Lower leg skin (tissue), 4 donors: ENCODE results near the gene NME3. TPM values are rescaled to one million over a fixed set of nuclear protein-coding genes. Genes with fewer than 3 reads are reported as not detected.

Source experiments
- DNase-seq, 2 donors: peaks; one replicate each; pipeline ENCODE4 v3.0.0-alpha.2; 2019; ENCODE audit warnings: low spot score in 2 of 2
- H3K4me3 ChIP-seq: fragments of 200-600 bp; sonication (generic); 2 replicates; pipeline ENCODE4 v1.5.1; 2017; ENCODE audit warnings: mild to moderate bottlenecking, low read depth; ENCODE audit not compliant: poor library complexity, severe bottlenecking
- CTCF ChIP-seq, 3 donors: fragments of 450-650 bp; IDR thresholded peaks; one replicate each; pipeline ENCODE4 v1.5.1; 2016; ENCODE audit warnings: antibody characterized with exemption in 3 of 3, mild to moderate bottlenecking in 3 of 3, moderate library complexity in 2 of 3
- POLR2A ChIP-seq, 2 donors: fragments of 450-650 bp; IDR thresholded peaks; one replicate each; pipeline ENCODE4 v1.6.1; 2016 to 2017; ENCODE audit warnings: antibody characterized with exemption in 2 of 2, mild to moderate bottlenecking in 1 of 2, moderate library complexity in 1 of 2
- WGBS, 2 donors: methylation state at CpG; one replicate each; pipeline ENCODE4 v1.1.5; 2018; 5-methylcytosine and 5-hydroxymethylcytosine counted together
- intact Hi-C: fragments of 100-400 bp; cut with DNase I; formaldehyde crosslinking; loops from one replicate; pipeline ENCODE4 v1.15.0; 2023; ENCODE audit warnings: low total_unique reads
- total RNA-seq, 4 donors: library from RNA; depleted of rRNA; stranded (reverse); fragments of >200 nt; gene quantifications; one replicate each; pipeline ENCODE4 v1.1.0, GENCODE V29; 2016

NME3 gene
- total RNA-seq, 4 donors from 2014 or later, result 77.7 to 98.4 (median 85.8) TPM

GRCh38 chr16:1749152-1750117 is 21.9 kb downstream of the NME3 start:
- intact Hi-C loops, result loop anchor here (10.0 kb wide), 1 partner anchor 285 kb away; no protein-coding TSS in a partner anchor
- H3K4me3 ChIP-seq, result no peak overlapping the region
- 93 to 98% methylated on average over 26 to 28 of the region's 29 CpGs for WGBS, 2 donors
- DNase-seq, result no peak
- TF ChIP-seq POLR2A (IDR thresholded peaks at IDR 0.05), result no peak
- TF ChIP-seq CTCF (IDR thresholded peaks at IDR 0.05), result no peak

DNA sequence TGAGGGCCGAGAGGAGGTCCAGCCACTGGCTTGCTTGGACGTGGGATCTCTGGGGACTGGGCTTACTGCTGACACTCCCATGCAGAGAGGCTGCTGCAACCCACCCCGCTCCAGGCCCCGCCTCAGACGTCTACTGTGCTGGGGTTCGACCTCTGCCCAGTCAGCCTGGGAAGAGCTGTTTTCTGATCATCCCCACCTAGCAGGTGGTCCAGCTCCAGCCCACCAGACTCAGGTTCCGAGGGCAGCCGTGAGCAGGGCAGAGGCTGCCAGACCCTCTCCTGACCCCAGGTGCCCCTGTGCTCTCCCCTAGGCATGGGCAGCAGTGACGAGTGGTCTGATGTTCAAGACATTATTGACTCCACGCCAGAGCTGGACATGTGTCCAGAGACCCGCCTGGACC is 23.4 kb downstream of the NME3 start:
- 91 to 94% methylated on average over 10 to 11 of the region's 11 CpGs for WGBS, 2 donors
- TF ChIP-seq POLR2A (IDR thresholded peaks at IDR 0.05) (no peak), CTCF (IDR thresholded peaks at IDR 0.05) (no peak)
- no peak for DNase-seq
- intact Hi-C loops, result loop anchor here (10.0 kb wide), 1 partner anchor 283 kb away; no protein-coding TSS in a partner anchor
- H3K4me3 ChIP-seq, result no peak overlapping the region

DNA sequence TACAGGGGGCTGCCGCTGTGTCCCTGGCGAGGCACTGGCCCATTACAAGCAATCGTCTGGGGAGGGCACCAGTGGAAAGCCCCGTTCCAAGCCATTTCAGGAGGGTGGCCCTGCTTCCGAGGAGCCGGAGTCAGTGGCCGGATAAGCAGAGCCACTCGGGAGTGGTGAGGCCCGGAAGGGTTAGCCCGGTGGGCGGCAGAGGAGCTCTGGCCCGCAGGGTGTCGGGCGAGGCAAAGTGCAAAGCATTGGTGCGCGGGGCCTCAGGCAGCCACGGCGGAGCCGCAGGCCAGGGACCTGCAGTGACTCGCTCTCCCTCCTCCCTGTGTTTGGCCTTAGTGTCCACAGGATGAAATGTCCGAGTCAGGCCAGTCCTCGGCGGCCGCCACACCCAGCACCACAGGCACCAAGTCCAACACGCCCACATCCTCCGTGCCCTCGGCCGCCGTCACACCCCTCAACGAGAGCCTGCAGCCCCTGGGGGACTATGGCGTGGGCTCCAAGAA is 24.6 kb downstream of the NME3 start:
- DNase-seq, result no peak
- 87 to 89% methylated on average over 28 to 31 of the region's 31 CpGs for WGBS, 2 donors
- no peak for TF ChIP-seq POLR2A (IDR thresholded peaks at IDR 0.05)
- no peak for TF ChIP-seq CTCF (IDR thresholded peaks at IDR 0.05)
- no peak overlapping the region for H3K4me3 ChIP-seq
- intact Hi-C loops, result loop anchor here (10.0 kb wide), 1 partner anchor 282 kb away; no protein-coding TSS in a partner anchor

DNA sequence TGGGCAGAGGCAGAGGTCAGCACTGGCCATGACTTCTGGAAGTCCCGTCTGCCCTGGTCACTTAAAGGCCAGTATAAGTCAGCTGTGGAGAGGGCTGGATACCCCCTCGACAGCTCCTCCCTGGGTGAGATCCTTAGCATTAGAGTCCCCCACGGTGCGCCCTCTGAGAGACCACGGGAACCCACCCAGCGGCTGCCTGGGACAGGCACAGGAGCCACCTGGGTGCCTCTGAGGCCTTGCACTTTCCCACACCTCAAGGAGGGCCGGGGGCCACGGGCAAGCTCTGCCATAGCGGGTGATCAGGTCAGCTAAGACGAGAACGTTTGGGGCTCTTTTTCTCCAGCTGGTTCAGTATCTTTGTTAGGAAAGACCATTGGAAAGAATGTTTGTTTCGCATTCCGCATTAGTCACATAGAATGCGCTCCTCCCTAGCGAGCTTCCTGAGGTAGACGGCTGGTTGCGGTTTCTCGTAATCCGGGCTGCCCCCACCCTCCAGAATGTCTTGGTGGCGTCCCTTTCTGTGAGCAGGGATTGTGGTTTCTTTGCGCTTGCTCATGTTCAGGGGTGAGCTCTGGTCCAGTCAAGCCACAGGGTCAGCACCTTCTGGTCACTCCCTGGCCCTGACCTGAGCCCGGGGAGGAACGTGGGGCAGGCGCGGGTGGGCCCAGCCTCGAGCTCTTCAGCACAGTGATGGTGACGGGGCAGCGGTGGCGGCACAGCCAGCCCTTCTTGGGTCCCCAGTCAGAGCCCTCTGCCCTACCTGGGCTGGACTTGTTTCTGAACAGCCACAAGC is 25.2 kb downstream of the NME3 start:
- intact Hi-C loops, result loop anchor here (10.0 kb wide), 1 partner anchor 281 kb away; no protein-coding TSS in a partner anchor
- 94 to 95% methylated on average over 28 to 29 of the region's 29 CpGs for WGBS, 2 donors
- DNase-seq, result peak in 1 of 2 donors; percentile 81
- H3K4me3 ChIP-seq, result no peak overlapping the region
- TF ChIP-seq CTCF (IDR thresholded peaks at IDR 0.05), result no peak
- no peak for TF ChIP-seq POLR2A (IDR thresholded peaks at IDR 0.05)

DNA sequence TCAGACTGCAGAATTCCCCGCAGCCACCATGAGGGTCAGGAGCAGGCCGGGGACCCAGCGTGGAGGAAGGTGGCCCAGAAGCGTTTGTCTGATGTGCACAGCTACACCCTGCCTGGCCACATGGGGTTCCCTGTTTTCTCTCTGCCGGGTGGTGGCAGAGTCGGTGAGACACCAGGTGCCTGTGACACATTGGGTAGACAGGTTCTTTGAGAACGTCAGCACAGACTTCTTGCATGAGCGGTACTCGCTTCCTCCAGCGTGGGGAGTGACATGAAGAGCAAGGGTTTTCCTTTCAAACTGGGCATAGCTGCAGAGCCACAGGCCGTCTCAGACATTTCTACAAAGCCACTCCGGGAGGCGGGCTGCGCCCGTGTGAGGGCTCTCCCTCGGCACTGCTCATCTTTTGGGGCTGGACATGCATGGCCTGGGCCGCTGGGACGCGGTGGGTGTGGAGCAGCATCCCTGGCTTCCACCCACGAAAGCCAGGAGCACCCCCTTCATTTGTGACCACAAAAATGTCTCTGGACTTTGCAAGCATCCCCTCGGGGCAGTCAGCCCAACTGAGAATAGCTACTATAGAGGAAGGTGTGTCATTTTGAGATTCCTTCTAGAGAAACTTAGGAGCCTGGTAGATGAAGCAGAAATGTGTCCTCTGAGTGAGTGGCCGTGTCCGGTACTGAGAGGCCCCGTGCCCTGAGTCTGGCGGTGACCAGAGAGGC is 26.0 kb downstream of the NME3 start:
- TF ChIP-seq POLR2A (IDR thresholded peaks at IDR 0.05), result no peak
- TF ChIP-seq CTCF (IDR thresholded peaks at IDR 0.05), result no peak
- WGBS, 2 donors, result 78 to 81% methylated on average over 25 of the region's 25 CpGs
- peak in 1 of 2 donors; percentile 76 for DNase-seq
- no peak overlapping the region for H3K4me3 ChIP-seq
- intact Hi-C loops, result loop anchor here (10.0 kb wide), 1 partner anchor 281 kb away; no protein-coding TSS in a partner anchor
